Measurements from ENCODE around the gene CYP46A1. TPM values are rescaled to one million over a fixed set of nuclear protein-coding genes. Genes with fewer than 3 reads are reported as not detected.

The CYP46A1 gene
- total RNA-seq, 1 donor from 2014 or later, result 3.1 TPM

DNA sequence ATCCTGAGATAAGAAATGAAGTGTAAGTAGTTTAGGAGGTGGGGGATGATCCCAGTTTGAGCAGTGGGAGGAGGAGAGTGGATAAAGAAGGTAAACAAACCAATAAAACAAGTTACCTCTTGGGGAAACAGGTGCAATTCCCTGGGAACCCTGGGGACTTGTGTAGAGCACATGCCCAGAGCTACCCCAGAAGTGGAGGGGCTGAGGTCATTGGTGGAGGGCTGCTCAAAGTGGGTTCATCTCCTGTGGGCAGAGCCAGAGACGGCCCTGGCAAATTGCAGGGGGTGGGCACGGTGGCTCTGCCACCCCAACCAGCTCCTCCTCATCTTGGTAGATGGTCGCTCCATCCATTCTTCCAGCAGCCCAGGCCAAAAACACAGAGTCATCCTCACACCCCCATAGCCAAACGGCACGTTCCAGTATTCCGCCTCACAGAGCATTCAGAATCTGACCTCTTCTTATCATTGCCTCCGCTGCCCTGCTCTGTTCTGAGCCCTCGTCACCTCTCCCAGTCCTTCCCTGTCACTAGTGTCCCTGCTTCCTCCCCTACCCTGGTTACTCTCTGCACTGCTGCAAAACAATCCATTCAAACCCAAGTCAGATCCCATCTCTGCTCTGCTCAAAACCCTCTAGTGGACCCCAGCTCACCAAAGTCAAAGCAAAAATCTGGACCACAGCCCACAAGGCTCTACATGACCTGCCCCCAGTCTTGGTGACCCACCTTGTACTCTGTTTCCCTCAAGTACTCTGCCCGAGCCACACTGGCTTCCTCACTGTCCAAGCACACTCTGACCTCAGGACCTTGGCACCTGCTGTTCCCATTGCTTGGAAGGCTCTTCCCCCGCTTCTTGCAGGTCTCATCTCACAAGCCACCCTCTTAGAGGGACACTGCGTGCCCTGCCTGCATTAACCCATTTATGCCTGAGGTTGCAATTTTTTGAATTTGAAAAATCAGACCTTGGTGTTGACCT is 5.5 kb downstream of the CYP46A1 start:
- DNase-seq, result no peak

DNA sequence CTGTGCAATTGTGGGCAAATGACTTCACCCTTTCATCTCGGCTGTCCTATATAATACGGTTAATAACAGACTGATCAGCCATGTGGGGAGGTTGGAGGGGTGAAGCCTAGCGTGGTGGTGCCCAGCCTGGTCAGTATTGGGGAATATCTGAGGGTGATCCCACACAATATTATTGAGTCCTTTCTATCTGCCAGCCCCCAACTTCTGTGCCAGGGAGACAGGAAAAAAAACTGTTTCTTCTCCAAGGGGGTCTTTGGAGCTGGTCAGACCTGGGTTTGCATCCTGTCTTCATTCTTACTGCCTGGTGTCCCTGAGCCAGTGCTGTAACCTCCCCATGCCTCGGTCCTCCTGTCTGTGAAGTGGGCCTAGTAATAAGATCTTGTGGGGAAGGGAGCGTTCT is 6.5 kb downstream of the CYP46A1 start:
- no peak for DNase-seq

GRCh38 chr14:99691111-99691885 is 7.2 kb downstream of the CYP46A1 start:
- DNase-seq, result no peak

GRCh38 chr14:99693918-99694317 is 9.8 kb downstream of the CYP46A1 start:
- no peak for DNase-seq

GRCh38 chr14:99696929-99697328 is 12.8 kb downstream of the CYP46A1 start:
- no peak for DNase-seq

DNA sequence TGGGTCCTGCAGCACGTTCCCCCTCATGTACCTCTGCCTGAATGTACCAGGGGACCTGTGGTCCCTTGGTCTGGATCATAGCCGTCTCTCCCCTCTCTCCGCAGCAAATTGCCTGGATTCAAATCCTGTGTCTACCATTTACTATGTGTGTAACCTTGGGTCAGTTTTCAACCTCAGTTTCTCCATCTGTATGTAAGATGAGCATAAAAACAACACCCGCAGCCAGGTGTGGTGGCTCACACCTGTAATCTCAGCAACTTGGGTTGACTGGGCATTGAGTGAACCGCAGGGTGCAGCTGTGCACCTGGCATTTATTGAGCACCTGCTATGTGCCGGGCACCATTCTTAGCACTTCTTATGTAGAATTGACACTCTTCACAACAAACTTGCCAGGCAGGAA is 14.1 kb downstream of the CYP46A1 start:
- no peak for DNase-seq

DNA sequence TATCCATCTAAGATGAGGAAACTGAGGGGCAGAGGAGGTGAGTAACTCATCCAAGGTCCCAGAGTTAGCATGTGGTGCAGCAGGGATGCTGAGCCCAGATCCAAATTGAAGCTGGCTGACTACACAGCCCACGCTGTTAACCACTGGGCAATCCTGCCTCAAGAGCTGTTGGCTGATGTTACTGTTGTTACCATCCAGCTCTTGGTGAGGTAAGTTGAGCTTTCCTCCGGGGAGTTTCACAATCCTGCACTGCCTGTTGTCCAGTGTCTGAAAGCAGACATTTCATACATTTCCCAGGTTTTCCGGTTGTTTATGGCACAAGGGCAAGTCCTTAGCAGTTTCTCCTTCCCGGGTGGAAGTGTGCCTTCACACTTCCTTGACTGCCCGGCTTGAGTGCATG is 14.5 kb downstream of the CYP46A1 start:
- no peak for DNase-seq

DNA sequence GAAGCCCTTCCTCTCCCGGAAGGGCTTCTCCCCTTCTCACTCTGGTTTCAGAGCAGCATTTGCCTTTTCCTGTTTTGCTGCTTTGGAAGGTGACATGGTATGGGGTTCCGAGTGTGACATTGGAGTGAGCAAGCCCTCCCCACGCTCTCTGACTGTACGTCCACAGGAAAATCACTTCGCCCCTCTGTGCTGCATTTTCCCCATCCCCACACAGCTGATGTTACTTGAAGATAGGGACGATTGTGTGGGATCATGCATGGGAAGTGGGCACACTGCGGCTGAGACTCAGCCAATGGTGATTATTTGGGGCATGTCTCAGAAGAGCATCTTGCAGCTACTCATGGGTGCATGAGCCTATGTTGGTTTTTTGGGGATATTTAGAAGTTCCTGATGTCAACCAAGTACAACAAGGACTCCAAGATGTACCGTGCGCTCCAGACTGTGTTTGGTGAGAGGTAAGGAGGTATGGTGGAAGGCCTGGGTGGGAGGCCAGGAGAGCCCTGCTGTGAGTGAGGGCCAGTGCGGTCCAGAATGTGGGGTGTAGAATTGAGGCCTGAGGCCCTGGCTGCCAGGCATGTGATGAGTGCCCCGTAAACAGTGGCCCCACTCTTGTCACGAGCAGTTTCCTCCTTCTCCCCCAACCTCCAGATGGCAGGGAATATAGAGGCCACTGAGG is 15.1 kb downstream of the CYP46A1 start:
- DNase-seq, result no peak

- no peak for DNase-seq
Measured at GRCh38 chr14:99699861-99700260, 15.8 kb downstream of the CYP46A1 start.

GRCh38 chr14:99700379-99700778 is 16.3 kb downstream of the CYP46A1 start:
- DNase-seq, result no peak

GRCh38 chr14:99701260-99701659 is 17.2 kb downstream of the CYP46A1 start:
- no peak for DNase-seq

DNA sequence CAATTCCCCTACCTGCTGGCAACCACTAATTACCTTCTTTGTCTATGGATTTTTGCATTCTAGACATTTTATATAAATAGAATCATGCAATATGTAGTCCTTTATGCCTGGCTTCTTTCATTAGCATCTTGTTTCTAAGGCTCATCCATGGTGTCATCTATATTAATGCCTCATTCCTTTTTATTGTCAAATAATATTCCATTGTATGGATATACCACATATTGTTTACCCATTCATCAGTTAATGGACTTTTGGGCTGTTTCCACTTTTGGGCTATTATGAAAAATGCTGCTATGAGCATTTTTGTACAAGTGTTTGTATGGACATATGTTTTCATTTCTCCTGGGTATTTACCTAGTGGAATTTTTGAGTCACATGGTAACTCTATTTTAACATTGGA is 18.0 kb downstream of the CYP46A1 start:
- no peak for DNase-seq

GRCh38 chr14:99703381-99703780 is 19.3 kb downstream of the CYP46A1 start:
- no peak for DNase-seq

- no peak for DNase-seq
Measured at GRCh38 chr14:99704037-99704436, 19.9 kb downstream of the CYP46A1 start.

DNA sequence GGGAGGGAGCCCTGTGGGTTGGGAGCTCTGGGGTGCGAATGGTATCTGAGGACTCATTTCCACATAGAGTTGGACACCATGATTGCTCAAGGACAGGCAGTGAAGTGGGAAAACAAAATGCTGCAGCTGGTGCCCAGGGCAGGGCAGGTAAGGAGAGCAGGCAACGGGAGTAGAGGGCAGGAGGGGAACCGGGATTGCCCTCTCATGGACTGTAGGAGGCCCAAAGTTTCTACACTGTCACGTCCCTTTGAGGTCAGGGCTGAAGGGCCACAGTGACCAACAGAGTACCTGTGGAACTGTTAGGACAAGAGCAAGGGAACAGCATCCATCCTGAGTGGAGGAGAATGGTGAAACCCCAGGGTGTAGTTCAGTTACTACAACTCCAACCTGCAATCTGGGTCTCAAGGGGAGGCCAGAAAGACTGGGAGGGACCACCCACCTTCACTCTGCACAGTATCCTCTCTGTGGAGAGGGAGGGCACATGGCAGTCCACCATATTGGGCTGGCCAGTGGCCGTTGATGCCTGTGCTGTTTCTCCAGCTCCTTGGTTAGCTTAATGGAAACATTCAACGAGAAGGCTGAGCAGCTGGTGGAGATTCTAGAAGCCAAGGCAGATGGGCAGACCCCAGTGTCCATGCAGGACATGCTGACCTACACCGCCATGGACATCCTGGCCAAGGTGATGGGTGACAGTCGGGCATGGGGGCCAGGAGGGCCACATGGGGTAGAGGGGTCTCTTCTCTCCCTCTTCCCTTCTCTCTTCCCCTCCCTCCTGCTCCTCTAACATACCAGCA is 22.2 kb downstream of the CYP46A1 start:
- DNase-seq, result no peak

DNA sequence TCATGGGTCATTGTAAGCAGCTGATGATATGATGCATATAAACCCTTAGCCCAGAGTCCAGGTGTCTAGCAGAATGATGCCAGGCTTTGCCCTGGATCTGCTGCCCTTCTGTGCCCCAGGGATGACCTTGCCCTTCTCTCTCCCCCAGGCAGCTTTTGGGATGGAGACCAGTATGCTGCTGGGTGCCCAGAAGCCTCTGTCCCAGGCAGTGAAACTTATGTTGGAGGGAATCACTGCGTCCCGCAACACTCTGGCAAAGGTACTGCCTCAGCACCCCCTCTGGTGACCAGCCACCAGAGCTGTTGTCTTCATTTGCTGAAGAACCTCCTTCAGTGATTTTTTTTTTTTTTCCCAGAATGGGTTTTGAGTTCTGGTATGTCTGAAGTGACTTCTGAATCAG is 23.3 kb downstream of the CYP46A1 start:
- no peak for DNase-seq

DNA sequence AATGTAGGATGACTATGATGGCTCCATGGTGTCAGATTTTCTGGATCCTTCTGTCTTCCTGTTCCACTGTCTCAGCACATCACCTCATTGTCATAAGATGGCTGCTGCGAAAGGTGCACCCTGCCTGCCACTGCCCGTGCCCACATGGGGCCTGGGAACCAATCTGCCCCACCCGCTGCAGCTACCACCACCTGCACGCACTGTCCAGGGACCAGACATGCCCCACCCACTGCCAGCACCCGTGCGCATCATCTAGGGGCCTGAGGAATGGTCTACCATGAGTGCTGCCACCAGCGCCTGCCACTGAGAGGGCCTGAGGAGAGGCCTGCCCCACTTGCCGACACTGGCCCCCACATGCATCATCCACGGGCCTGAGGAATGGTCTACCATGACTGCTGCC is 23.8 kb downstream of the CYP46A1 start:
- no peak for DNase-seq

- DNase-seq, result no peak
Measured at GRCh38 chr14:99708449-99708848, 24.4 kb downstream of the CYP46A1 start.

DNA sequence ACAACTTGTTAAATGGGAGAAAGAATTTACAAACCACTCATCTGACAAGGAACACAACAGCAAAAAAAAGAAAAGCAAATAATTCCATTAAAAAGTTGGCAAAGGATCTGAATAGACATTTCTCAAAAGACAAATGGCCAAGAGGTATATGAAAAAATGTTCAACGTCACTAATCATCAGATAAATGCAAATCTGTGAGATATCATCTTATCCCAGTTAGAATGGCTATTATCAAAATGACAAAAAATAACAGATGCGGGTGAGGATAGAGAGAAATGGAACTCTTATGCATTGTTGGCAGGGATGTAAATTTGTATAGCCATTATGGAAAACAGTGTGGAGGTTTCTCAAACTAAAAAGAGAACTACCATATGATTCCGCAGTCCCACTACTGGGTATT is 29.9 kb downstream of the CYP46A1 start:
- DNase-seq, result no peak

DNA sequence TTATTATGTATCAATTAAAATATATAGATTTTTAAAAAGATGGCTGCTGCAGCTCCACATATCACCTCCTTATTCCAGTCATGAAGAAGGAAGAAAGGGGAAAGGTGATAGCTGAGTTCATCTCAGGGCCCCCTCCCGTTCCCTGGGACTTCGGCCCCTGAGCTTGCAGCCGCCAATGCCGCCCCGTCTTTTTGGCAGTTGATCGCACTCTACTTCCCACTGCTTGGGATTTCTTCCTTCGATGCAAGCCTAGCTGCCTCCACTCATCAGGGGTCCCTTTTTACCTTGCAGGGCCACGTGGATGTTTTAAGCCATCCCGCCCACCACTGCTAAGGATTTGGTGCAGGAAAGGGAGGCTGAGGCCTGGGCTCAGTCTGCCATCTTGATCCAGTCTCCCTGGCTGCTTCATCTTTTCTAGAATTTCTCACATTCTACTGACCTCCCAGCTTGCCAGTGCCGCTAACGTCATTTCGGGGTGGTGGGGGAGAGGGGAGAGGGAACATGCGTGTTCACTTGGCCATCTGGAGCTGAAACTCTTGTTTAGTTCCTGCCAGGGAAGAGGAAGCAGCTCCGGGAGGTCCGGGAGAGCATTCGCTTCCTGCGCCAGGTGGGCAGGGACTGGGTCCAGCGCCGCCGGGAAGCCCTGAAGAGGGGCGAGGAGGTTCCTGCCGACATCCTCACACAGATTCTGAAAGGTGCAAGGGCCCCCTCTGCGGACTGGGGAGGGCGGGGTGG is 31.3 kb downstream of the CYP46A1 start:
- no peak for DNase-seq

Data from tongue (tissue), 2 donors.